GM21515 (cell line): Measurements from ENCODE around the gene TLCD4.

Experiments used
- ATAC-seq: cut with Tn5 transposase; IDR thresholded peaks from one replicate; pipeline ENCODE4 v1.9.1; 2021; ENCODE audit not compliant: unreplicated experiment

TLCD4 gene

DNA sequence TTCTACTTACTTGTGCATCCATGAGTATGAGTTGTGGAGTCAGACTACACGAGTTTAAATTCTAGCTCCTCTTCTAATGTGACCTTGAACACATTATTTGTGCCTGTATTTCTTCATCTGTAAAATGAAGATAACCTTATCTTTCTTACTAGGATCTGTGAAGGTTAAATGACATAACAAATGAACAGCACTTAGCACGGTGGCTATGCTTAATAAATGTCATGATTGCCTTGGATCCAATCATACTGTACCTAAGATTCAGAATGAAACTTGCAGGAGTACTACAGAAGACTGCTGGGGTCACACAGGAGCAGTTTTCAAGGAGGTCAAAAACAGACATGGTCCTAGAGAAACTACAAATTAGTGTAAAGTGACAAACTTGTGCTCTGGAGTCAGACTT, 22.2 kb upstream of the TLCD4 start:
- no peak for ATAC-seq

DNA sequence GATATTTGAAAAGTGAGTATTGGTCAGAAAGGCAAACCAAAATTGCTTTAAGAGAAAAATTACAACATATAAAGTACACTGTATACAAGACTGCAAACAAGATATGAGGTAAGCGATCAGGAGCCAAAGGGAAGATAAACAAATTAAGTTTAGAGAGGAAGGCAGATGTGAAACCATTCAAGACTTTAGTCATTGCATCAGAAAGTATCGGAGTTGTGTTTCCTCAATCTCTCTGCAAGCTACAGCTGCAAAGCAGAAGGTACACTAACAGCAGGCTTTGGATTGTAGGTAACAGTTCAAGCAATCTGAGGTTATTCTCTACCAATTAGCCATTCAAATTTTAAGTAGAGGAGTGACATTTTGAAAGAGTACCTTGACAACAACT, 21.3 kb upstream of the TLCD4 start:
- ATAC-seq = peak; percentile 96

DNA sequence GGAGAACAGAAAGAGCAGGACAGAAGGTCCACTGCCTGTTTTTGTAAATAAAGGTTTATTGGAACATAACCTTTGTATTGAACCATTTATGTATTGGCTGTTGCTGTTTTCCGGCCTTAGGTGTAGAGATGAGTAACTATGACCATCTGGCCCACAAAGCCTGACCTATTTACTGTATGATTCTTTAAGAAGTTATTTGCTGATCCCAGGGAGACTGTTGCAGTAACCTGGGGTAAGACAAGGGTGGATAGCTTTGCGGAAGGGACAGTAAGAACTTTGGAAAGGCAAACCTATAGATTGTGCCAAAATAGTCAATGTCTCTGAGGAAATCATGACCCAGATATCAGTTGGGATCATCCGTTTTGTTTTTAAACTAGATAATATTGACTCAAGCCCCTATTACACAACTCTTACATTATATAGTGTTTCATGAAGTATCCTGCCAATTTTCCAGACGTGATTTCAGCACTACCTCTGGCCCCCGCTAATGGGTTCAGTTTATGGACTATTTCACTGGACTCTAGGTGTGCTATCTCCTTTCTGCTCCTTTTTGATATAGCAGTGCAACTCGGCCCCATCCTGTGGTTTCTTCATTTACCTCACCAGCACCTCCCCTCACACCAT, 20.8 kb upstream of the TLCD4 start:
- ATAC-seq = peak; percentile 32

DNA sequence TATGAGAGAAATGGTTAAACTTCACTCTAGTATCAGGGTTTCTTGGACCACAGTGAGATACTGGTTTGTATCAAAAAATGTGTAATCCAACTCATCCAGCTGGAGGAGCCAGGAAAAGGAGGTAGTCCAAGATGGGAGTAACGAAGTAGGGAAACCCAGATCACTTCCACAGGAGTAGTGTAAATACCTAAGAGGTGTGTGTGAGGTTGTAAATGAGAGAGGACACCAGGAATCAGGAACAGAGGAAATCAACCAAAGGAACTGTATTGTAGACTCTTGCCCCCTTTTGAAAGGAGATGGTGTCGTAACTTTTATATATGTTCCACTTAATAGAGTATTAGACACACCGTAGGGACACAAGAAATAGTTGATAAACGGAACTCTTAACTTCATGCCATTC, 19.7 kb upstream of the TLCD4 start:
- no peak for ATAC-seq

DNA sequence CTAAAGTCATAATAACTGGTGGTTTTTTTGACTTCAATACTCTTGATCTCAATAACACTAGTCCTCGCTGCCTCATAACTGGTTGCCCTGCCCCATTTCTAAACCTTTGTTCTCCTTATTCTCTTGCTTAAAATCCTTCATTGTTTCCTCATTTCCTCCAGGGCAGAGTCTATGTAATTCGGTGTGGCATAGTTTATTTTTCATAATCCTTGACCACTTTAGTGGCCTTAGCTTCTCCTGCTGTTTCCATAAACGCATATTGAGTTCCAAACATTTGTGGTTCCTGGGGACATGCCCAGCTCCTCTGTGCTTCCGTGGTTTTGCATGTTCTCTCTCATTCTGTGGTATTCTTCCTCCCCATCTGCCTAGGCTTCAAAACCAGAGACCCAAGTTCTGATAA, 19.0 kb upstream of the TLCD4 start:
- no peak for ATAC-seq

DNA sequence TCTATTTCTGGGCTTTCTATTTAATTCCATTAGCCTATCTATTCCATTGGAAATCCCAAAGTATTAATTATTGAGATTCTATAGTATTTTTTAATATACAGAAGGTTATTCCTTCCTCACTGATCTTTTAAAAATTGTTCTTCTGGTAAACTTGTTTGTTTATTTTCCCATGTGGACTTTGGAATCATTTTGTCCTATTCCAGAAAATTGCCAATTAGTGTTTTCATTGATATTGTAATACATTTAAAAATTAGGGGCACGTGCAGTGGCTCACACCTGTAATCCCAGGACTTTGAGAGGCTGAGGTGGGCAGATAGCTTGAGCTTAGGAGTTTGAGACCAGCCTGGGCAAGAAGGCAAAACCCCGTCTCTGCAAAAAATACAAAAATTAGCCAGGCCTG, 8.4 kb upstream of the TLCD4 start:
- ATAC-seq = no peak

DNA sequence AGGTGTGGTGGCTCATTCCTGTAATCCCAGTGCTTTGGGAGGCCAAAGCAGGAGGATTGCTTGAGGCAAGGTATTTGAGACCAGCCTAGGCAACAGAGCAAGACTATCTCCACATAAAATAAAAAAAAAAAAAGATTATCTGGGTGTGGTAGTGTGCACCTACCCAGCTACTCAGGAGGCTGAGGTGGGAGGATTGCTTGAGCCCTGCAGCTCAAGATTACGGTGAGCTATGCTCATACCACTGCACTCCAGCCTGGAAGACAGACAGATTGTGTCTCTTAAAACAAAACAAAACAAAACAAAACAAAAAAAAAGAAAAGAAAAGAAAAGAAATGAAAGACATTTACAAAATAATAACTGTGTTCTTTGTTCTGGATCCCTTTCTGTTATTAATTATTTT, 6.1 kb upstream of the TLCD4 start:
- ATAC-seq = no peak

DNA sequence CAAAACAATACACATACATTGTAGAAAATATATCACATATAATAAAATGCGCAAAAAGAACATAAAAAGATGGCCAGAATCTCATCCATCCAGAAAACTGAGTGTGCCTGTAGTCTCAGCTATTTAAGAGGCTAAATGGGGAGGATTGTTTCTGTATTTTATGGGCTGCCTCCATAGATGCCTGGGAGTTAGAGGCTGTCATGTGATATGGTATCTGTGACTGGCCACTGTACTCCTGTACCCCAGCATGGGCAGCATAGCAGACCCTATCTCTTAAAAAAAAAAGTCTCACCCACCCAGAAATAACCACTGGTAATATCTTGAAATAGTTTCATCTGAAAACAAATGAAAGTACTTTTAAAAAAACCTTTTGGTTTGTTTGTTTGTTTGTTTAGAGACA, 3.5 kb upstream of the TLCD4 start:
- ATAC-seq = no peak

DNA sequence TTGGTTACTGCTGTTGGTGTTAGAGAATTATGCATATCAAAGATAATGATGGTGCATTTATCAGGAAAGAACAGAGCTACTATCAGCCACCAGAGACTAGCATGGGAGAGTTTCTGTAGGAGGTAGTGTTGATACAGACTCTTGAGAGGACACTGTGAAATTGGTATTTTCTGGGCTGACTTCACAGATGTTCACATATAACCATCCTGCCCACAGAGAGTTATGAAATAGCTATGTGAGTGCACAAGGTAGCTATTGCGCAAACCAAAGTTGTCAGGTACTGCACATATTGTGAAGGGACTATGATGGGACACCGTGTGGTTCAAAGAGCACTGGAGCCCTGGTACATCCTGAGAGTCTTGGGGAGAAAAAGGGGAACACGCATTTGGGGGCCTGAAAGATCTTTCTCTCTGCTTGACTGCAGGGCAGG, 1.4 kb upstream of the TLCD4 start:
- no peak for ATAC-seq

DNA sequence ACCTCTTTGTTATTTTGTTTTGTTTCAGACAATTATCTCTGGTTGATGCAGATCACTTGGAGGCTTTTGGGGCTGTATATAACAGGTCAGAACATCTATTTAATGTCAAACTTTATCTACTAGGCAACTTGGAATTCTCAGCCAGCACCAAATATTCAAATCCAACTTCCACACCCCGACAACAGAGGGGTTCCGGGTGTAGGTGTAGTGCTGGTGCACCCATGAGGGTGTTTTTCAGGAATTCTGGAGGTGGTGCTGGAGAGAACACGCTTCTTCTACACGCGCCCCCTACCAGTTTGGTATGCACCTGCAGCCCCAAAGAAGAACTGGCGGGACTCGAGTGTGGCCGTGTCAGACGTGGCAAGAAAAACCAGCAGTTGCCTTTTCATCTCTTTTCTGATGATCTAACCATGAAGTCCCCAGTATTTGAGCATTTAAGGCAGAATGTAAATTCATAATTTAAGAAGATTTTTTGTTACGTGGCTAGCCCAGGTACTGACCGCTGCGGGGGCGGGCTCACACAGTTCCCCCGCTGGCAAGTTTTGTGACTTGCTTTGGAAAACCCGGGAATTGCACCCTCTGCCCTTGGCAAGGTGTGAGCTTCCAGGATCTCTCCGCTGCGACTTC, 462 bp upstream of the TLCD4 start:
- ATAC-seq = peak; percentile 69

DNA sequence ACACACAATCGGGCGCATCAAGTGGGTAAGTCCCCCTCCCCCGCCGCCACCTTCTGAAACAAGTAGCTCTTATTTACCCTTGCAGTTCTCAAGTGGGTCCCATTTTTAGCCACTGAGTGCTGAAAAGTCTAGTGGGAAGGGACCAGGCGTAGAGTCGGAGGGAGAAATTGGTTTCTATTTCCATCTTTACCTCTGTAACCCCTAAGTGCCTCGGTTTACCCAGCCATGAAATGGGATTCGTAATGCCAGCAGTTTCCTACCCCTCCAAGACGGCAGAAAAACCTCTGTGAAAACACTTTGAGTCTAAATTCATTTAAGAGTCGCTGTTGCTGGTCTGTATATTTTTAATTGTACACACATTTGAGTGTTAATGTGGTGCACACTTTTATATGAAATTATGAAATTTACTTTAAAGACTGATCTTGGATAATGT, 928 bp downstream of the TLCD4 start:
- no peak for ATAC-seq

DNA sequence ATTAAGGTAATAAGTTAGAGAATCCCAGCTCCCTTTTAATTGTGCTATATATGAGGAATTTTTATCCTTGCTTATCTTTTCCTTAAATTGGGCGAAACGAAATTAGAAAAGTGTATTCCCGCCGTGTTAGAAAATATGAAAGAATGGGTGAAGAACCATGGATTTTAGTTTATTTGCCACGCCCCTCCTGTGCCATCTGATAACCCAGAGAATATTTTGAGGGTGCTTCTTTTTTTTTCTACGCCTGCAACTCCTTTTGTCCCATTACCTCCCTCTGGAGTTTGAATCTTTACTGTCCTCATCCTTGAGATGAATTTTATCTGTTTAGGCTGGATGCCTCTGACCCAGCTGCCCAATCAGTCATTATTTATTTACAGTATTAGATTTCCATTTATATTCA, 1.6 kb downstream of the TLCD4 start:
- no peak for ATAC-seq

DNA sequence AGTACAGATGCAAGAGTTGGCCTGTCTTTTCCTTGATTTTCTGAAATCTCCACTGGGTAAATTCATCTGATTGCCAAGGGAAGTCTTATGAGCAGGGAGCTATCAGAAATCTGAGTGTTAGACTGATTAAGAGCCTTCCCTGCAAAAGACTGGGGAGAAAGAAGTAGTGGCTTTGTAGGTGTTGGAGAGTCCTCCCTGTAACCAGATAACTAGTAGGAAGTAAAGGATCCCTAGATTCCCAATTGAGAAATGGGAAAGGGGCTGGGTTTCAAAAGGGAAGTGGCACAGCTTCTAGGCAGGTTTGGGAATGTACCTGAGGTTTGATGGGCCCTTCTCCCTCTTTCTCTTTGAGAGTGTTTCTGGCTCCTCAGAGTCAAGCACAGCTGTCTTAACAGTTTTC, 2.1 kb downstream of the TLCD4 start:
- ATAC-seq = no peak

DNA sequence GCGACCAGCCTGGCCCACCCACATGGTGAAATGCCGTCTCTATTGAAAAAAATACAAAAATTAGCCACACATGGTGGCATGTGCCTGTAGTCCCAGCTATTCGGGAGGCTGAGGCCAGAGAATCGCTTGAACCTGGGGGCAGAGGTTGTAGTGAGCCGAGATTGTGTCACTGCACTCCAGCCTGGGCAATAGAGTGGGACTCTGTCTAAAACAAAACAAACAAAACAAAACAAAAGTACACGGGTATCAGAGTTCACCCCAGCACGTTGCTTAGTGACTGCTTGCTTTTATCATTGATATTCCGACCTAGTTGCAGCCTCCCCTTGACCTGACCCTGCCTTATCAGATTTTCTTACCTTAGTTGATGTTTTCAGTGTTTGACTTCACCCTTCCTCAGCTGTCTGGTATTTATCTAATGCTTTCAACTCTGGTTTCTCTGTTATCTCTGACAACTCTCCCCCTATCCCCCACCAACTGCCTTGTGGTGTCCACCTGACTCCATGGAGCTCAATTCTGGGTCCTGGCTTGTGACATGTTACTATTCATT, 5.1 kb downstream of the TLCD4 start:
- ATAC-seq = no peak

DNA sequence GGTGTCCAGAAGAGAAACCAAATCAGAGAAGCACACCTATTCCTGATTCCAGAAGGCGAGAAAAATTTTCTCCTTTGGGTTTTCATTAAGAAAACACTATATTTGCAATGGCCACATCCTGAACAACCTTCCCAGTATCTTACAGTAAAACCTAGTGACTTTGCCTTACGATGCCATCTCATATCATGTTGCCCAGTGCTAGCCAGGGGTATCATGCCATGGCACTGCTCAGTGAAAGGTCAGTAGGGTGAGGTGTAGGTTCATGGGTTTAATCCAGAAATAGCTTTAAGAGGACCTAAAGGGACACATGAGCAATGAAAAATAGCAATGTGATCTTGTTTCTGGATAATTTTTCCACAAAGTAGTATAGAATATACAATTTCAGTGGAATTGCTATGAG, 7.2 kb downstream of the TLCD4 start:
- no peak for ATAC-seq

DNA sequence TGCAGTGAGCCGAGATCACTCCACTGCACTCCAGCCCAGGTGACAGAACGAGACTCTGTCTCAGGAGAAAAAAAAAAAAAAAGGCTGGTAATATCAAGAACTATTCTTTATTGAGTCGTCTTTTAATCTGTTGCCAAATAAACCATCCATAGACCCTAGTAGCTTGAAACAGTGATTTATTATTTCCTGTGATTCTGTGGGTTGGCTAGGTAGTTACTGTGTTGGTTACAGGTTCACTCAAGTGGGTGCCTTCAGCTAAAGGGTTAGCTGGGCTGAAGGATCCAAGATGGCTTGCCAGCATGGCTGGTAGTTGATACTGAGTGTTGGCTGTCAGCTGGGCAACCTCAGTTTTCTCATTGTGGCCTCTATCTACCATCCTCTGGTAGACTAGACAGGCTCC, 9.2 kb downstream of the TLCD4 start:
- no peak for ATAC-seq

DNA sequence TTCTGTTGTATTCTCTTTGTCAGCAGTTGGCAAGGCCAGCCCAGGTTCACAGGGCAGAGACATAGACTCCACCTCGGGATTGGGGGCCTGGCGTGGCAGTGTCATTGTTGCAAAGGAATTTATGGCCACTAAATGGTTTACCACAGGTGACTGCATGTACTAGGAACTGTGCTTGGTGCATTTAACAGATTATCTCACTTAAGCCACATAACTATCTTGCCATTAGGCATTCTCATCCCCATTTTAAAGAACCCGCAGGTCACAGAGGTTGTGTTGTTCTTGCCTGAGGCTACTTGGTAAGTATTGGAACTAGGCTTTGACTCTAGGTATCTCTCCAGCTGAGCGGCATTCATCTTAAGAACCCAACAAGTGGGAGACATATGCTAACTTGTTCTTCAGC, 9.7 kb downstream of the TLCD4 start:
- no peak for ATAC-seq

DNA sequence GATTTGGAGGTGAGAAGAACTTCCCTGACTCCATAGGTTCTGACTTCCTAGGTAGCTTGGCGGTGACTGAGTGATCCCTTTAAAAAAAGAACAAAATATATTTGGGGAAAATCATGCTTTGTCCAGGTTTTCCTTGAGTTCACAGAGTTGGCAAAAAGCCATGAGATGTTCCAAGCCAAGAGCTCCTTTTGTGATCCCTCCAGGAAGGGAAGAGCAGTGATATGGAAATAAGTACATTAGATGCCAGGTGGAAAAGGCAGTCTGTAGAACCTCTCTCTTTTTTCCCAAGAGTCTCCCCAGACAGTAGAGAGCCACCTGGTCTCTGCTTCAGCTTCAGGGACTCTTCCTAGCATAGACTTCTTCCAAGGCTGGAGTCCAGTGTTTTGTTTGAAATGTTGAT, 10.2 kb downstream of the TLCD4 start:
- no peak for ATAC-seq

DNA sequence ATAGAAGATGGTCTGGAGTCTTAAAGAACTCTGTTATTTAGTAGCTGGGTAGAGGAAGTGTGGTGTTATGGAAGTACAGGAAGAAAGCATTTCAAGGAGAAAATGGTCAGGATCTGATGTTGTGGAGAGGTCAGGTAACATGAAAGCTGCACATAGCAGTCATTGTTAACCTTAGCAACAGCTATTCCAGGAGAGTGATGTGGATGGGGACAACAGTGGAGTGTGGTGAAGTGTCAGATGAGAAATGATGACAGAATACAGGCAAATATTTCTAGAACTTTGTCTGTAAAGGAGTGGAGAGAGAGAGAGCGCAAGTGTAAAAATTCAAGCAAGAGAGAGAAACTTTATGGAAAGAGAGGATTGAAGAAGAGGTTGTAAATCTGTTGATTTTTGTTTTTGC, 15.6 kb downstream of the TLCD4 start:
- no peak for ATAC-seq

DNA sequence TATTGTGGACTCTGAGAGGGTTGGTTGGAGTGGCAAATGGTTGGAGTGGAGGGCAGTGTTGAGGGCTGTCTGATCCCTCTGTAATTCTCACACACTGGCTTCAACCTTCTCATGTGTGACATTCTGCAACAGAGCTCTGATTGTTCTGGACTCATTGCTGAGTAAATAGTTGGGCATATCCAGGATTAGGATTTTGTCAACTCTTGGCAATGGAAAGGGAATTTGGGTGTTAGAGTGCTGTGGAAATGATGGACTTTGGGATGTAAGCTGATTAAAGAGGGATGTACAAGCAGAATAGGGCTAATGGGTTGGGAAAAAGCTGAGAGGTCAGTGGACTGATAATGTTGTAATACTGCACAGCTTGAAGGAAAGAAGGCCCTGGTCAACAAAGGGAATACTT, 16.5 kb downstream of the TLCD4 start:
- ATAC-seq = no peak

DNA sequence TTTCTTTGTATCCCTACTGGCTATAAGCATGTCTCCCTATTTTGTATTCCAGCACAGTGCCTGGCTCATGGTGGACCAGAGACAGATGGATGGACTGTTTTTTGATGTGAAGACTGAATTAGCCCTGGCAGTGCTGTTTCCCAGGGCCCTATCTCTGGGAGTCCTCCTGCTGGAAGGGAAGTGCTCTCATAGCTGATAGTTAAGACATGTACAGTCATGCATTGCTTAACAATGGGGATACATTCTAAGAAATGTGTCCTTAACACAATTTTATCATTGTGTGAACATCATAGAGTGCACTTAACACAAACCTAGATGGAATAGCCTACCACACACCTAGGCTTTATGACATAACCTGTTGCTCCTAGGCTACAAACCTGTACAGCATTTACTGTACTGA, 21.1 kb downstream of the TLCD4 start:
- ATAC-seq = no peak

DNA sequence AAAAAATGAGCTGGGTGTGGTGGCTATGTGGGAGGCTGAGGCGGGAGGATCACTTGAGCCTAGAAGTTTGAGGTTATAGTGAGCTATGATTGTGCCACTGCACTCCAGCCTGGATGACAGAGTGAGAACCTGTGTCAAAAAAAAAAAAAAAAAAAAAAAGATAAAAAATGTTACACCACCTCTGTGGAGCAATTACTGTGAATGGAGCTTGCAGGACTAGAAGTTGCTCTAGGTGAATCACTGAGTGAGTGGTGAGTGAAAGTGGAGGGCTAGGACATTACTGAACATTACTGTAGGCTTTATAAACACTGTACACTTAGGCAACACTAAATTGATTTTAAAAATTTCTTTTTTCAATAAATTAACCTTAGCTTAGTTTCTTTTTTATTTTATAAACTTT, 21.9 kb downstream of the TLCD4 start:
- no peak for ATAC-seq

DNA sequence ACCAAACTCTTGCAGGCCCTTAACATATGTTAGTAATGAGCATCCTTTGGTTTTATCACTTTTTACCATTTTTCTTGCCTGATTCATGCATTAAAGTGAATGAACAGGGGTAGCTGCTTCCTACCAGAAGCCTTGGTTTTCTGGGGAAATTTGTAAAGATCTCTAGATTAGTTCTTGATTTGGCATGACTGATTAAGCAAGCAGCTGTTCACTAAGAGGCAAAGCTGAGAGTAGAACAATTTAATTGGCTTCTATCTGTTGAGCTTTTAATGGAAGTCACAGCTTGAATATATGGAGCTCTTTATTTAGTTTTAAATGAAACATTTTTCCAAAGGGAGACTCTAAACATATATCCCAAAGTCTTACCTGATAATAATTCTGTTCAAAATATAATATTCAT, 23.6 kb downstream of the TLCD4 start:
- no peak for ATAC-seq
